ENCODE data around the gene MAP3K7.

The MAP3K7 gene

GRCh38 chr6:90467546-90467945, 119.3 kb downstream of the MAP3K7 start:
- H3K4me3 ChIP-seq (ENCODE audit: low read depth, low read length), result no peak overlapping the region
- TF ChIP-seq CTCF (IDR thresholded peaks at IDR 0.05; ENCODE audit: low read depth, low read length), result no peak

GRCh38 chr6:90466154-90466940, 120.5 kb downstream of the MAP3K7 start:
- H3K4me3 ChIP-seq (ENCODE audit: low read depth, low read length), result no peak overlapping the region
- TF ChIP-seq CTCF (IDR thresholded peaks at IDR 0.05; ENCODE audit: low read depth, low read length), result no peak

GRCh38 chr6:90465686-90466085, 121.2 kb downstream of the MAP3K7 start:
- no peak overlapping the region for H3K4me3 ChIP-seq (ENCODE audit: low read depth, low read length)
- no peak for TF ChIP-seq CTCF (IDR thresholded peaks at IDR 0.05; ENCODE audit: low read depth, low read length)

- no peak for TF ChIP-seq CTCF (IDR thresholded peaks at IDR 0.05; ENCODE audit: low read depth, low read length)
- H3K4me3 ChIP-seq (ENCODE audit: low read depth, low read length), result no peak overlapping the region
Measured at GRCh38 chr6:90464507-90464906, 122.4 kb downstream of the MAP3K7 start.

GRCh38 chr6:90463874-90464273, 123.0 kb downstream of the MAP3K7 start:
- TF ChIP-seq CTCF (IDR thresholded peaks at IDR 0.05; ENCODE audit: low read depth, low read length), result no peak

More at GRCh38 chr6:90463874-90464273, 123.0 kb downstream of the MAP3K7 start:
- H3K4me3 ChIP-seq (ENCODE audit: low read depth, low read length), result no peak overlapping the region
